Measurements from ENCODE around the gene AP2A2.

AP2A2 gene

DNA sequence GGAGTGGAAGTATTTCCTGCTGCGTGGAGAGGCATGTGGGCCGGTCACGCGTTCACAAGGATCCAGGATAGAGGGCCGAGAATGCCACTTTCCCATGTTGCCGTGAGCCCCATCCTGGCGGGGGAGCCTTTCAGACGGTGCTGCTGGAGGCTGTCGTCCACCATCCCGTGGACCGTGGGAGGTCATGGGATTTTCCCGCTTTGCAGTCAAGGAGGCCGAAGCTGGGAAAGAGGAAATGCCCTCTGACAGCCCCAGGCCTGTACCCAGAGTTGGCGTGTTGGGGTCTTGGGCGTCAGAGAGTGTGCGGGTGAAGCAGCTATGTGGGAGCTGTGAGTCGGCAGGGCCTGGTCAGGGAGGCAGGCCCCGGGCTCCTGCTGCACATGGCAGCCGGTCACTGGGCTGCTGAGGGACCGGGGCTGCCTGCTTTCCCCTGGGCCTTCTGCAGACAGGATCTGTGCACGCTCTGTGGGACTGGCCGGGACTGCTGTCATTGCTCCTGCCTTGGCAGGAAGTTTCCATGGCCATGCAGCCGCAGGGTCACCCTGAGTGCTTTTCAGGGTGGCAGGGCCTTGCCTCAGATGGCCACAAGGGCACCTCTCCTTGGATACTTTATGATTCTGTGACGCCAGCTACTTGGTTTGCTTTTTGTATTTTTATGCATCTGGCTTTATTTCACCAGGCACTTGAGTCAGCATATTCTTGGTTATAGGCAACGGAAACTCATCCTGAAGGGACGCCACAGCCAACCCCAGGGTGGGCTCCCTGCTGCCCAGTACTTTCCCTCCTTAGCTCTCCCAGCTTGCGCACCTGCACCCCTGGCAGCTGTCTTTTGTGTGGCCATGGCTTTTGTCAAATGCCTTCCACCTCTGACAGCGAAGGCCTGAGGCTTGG is 52.4 kb downstream of the AP2A2 start:
- ChIA-PET POLR2A (ENCODE audit: low non-redundant PET) (no interaction called here), CTCF (no interaction called here)
- H3K27ac ChIP-seq: peak overlapping the region; percentile 25; the same call in 1 of the 2 replicates
- TF ChIP-seq, protein P1, sequence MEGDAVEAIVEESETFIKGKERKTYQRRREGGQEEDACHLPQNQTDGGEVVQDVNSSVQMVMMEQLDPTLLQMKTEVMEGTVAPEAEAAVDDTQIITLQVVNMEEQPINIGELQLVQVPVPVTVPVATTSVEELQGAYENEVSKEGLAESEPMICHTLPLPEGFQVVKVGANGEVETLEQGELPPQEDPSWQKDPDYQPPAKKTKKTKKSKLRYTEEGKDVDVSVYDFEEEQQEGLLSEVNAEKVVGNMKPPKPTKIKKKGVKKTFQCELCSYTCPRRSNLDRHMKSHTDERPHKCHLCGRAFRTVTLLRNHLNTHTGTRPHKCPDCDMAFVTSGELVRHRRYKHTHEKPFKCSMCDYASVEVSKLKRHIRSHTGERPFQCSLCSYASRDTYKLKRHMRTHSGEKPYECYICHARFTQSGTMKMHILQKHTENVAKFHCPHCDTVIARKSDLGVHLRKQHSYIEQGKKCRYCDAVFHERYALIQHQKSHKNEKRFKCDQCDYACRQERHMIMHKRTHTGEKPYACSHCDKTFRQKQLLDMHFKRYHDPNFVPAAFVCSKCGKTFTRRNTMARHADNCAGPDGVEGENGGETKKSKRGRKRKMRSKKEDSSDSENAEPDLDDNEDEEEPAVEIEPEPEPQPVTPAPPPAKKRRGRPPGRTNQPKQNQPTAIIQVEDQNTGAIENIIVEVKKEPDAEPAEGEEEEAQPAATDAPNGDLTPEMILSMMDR (conservative IDR thresholded peaks at IDR 0.05; ENCODE audit: low read depth): no peak
- no peak for DNase-seq (ENCODE audit: low spot score)

DNA sequence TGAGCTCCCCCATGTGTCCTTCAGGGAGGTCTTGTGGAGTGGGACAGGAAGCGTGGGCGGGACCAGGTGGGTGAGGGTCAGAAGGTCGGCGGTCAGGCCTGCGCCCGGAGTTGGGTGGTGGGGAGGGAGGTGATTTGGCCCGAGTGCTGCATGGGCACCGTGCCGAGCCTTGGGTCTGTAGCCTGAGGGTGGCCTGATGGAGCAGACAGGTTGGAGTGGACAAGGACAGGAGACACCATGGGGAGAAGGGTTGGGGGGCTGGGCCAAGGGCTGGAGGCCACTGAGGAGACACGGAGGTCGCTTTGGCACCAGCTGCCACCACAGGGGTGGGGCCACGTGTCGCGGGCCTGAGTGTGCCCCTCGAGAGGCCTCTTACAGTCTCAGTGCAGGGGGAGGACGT is 53.1 kb downstream of the AP2A2 start:
- peak overlapping the region; percentile 25 for H3K27ac ChIP-seq
- TF ChIP-seq, protein P1 (conservative IDR thresholded peaks at IDR 0.05; ENCODE audit: low read depth): no peak
- ChIA-PET POLR2A (ENCODE audit: low non-redundant PET) (no interaction called here), CTCF (no interaction called here)
- no peak for DNase-seq (ENCODE audit: low spot score)

DNA sequence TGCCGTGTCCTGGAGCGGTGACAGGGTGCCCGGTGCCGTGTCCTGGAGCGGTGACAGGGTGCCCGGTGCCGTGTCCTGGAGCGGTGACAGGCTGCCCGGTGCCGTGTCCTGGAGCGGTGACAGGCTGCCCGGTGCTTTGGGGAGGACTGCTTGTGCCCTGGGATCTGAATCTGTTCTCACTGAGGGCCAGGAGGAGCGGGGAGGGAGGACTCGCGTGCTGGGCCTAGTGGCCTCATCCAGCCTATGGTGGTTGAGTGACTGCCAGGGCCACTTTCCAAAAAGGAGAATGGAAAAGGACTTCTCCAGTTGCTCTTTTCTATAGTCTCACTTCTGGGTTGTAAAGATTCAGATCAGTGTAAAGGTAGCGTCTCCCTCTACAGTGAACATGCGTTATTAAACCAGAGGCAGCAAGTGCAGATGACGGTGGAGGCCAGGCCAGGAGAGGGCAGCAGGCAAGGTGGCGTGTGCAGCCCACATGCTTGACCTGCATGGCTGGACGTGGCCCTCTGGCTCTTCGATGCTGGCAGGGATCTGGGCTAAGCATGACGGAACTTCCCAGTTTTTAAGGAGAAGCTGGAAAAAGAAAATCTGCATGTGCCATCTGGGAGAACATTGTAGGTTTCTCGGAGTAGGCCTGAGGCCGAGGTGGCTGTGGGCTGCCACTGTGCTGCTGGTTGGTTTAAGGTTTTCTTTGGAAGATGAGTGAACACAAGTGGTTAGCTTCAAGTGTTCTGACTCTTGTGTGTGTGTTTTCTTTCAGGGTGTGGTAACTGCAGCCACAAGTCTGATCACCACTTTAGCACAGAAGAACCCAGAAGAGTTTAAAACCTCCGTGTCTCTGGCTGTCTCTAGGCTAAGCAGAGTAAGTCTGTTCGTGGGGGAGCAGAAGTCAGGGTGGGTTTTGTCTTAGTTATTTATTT is 55.0 kb downstream of the AP2A2 start:
- ChIA-PET POLR2A (ENCODE audit: low non-redundant PET) (no interaction called here), CTCF (no interaction called here)
- DNase-seq (ENCODE audit: low spot score): no peak
- TF ChIP-seq, protein P1 (conservative IDR thresholded peaks at IDR 0.05; ENCODE audit: low read depth): no peak
- no peak overlapping the region for H3K27ac ChIP-seq

DNA sequence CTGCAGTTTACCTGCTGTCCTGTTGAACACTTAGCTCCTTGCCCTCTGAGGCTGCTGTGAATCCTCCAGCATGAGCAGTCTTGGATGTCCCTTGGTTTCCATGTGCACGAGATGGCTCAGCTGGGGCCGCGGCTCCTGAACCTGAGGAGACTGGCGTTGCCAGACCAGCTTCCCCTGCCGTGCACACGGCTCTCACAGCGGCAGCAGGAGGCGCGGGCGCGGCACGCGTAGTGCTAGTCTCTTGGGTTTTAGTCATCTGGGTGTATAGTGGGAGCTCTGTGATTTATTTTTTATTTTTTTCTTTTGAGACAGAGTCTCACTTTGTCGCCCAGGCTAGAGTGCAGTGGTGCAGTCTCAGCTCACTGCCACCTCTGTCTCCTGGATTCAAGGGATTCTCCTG is 56.1 kb downstream of the AP2A2 start:
- no peak for DNase-seq (ENCODE audit: low spot score)
- POLR2A ChIA-PET (ENCODE audit: low non-redundant PET): no interaction called here
- 0 out of 2 replicates have a peak overlapping the region, but pooled peaks have one; percentile 9 for H3K27ac ChIP-seq
- TF ChIP-seq, protein P1 (conservative IDR thresholded peaks at IDR 0.05; ENCODE audit: low read depth): no peak
- CTCF ChIA-PET: no interaction called here

DNA sequence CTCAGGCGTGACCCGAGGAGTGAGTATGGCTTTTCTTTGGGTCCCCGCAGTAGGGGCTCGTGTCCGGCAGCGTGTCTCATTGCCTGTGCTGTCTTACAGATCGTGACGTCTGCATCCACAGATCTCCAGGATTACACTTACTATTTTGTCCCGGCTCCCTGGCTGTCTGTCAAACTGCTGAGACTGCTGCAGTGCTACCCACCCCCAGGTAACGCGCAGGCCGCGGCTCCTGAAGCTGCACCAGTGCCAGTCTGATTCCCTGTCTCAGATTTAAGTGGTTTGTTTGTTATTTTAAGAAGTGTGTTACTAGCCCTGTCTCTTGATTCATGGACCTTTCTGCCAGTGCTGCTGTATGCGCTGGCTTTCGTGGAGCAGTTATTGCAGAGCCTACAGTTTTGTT is 58.9 kb downstream of the AP2A2 start:
- no peak for DNase-seq (ENCODE audit: low spot score)
- TF ChIP-seq, protein P1 (conservative IDR thresholded peaks at IDR 0.05; ENCODE audit: low read depth): no peak
- POLR2A ChIA-PET (ENCODE audit: low non-redundant PET): no interaction called here
- CTCF ChIA-PET: interaction anchor here (1.2 kb wide), 1 partner anchor 59 kb away, joined by 4 read pairs; no protein-coding TSS in a partner anchor
- no peak overlapping the region for H3K27ac ChIP-seq

DNA sequence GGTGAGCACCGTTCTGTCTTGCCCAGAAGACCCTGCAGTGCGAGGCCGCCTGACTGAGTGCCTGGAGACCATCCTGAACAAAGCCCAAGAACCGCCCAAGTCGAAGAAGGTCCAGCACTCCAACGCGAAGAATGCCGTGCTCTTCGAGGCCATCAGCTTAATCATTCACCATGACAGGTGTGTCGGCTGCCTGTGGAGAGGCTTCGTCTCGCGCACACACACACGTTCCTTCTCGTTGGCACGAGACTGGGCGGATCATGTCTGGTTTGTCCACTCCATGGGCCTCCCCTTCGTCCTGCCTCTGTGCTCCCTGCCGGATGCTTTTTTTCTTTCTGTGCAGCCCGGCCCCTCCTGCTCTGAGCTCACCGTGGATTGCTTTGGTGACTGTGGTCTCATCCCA is 59.7 kb downstream of the AP2A2 start:
- CTCF ChIA-PET: no interaction called here
- H3K27ac ChIP-seq: no peak overlapping the region
- DNase-seq (ENCODE audit: low spot score): no peak
- TF ChIP-seq, protein P1 (conservative IDR thresholded peaks at IDR 0.05; ENCODE audit: low read depth): no peak
- POLR2A ChIA-PET (ENCODE audit: low non-redundant PET): no interaction called here

Measured in RWPE1 (cell line).